Hair follicle dermal papilla cell (primary cell): ENCODE results near the gene AXIN2. TPM values are rescaled to one million over a fixed set of nuclear protein-coding genes. Genes with fewer than 3 reads are reported as not detected.

Experiments used
- total RNA-seq: library from RNA; depleted of rRNA; stranded (reverse); fragments of >200 nt; gene quantifications from 2 replicates; pipeline ENCODE4 v1.2.3, GENCODE V29; 2012

Gene AXIN2, protein sequence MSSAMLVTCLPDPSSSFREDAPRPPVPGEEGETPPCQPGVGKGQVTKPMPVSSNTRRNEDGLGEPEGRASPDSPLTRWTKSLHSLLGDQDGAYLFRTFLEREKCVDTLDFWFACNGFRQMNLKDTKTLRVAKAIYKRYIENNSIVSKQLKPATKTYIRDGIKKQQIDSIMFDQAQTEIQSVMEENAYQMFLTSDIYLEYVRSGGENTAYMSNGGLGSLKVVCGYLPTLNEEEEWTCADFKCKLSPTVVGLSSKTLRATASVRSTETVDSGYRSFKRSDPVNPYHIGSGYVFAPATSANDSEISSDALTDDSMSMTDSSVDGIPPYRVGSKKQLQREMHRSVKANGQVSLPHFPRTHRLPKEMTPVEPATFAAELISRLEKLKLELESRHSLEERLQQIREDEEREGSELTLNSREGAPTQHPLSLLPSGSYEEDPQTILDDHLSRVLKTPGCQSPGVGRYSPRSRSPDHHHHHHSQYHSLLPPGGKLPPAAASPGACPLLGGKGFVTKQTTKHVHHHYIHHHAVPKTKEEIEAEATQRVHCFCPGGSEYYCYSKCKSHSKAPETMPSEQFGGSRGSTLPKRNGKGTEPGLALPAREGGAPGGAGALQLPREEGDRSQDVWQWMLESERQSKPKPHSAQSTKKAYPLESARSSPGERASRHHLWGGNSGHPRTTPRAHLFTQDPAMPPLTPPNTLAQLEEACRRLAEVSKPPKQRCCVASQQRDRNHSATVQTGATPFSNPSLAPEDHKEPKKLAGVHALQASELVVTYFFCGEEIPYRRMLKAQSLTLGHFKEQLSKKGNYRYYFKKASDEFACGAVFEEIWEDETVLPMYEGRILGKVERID
- 24.9 and 34.4 TPM in 2 replicates for total RNA-seq

DNA sequence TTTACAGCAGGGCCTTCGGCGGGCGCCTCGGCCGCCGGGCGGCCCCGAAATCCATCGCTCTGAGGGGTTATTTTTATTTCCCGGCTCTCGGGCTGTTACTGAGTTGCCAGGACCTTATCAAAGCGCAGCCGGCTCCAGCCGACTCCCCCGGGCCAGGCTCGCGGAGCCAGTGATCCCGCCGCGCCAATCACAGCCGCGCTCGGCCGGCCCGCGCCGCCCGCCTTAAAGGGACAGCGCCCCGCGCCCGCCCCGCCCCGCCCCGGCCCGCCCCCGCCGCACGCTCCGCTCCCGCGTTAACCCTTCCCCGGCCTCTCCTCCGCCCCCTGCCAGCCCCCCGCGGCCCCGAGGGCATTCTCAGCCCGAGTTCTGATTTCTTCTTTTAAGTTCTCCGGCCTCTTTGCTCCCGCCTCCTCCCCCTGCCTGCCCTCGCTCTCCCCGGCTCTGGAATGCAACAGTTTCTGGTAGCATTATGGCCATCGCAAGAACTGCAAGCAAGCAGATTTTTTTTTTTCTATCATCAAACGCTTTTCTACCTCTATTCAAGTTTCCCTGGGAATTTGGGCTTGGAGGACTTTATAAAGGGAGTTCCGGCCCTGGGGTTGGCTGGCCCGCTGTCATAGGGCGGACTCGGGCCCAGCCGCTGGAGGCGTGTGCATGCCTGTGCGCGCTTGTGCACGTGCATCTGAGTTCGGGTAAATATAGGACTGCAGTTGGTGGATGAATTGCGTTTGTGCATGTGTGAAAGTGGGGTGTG is at the start of gene AXIN2:
Gene AXIN2 (minus strand): TSS at position 197 of the 754 bp plus-strand sequence. CDS start 3,028 bp downstream, outside the sequence.

